Renal cortical epithelial cell (primary cell): ENCODE data around the gene ISG20. TPM values are rescaled to one million over a fixed set of nuclear protein-coding genes. Genes with fewer than 3 reads are reported as not detected.

Source experiments
- DNase-seq: peaks from one replicate; pipeline ENCODE4 v3.0.0-alpha.2; 2011; ENCODE audit warnings: low read depth
- total RNA-seq: library from RNA; depleted of rRNA; stranded (reverse); fragments of >200 nt; gene quantifications from 2 replicates; pipeline ENCODE4 v1.2.3, GENCODE V29; 2014

Gene ISG20
- total RNA-seq: 2.1 and 9.4 TPM in 2 replicates

- DNase-seq: peak; percentile 97
Observed at GRCh38 chr15:88638626-88639372, at the start of gene ISG20. TSS of gene ISG20 (plus strand) at chr15:88639016. CDS start at chr15:88639367, 351 bp downstream.

DNA sequence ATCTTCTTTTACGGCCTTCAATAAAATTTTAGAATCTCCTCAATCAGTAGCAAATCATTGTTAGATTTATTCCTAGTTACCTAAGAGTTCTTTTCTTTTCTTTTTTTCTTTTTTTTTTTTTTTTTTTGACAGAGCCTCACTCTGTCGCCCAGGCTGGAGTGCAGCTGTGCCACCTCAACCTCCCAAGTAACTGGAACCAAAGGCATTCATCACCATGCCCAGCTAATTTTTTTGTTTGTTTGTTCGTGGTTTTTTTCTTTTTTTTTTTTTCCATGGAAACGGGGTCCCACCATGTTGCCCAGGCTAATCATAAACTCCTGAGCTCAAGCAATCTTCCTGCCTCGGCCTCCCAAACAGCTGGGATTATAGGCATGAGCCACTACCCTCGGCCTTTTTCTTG lies 48.1 kb upstream of the ISG20 start:
- DNase-seq: no peak

- no peak for DNase-seq
Observed at GRCh38 chr15:88591384-88591783, 47.4 kb upstream of the ISG20 start.

DNA sequence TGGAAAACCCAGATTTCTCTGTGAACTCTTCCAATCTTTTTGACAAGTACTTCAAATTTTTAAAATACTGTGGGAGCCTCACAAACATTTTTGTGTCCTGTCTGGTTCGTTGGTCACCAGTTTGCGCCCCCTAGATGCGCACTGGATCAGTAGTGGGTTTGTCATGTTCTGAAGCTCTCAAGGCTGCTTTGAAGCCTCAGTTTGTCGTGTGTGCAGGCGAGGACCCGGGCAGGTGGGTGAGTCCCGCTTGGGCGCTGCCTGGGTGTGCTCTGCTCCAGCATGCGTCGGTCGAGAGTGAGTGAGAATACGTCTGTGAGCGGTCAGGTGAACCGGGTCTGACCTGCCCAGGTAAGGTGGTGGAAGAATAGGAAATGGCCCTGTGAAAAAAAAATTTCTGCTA lies 34.9 kb upstream of the ISG20 start:
- DNase-seq: no peak

GRCh38 chr15:88604381-88605188 lies 34.2 kb upstream of the ISG20 start:
- DNase-seq: no peak

- DNase-seq: no peak
Observed at GRCh38 chr15:88605189-88606069, 33.4 kb upstream of the ISG20 start.

GRCh38 chr15:88606070-88606794 lies 32.6 kb upstream of the ISG20 start:
- no peak for DNase-seq

DNA sequence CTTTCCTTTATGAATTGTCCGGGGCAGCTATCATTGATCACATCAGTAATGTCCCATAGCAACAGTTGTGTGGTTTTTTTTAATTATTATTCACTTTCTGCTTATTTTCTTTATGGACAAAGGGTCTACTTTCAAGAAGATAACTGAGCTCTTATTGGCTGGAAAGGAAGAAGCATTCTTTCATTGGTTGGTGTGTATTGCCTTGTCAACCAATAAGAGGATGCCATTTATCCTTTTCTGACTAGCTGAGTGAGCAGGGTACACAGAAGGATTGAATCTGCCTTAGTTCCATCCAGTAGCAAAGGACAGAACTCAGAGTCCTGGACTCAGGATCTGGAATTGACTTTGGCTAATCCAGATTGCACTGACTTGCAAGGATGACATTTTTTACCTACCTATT lies 30.9 kb upstream of the ISG20 start:
- no peak for DNase-seq

- DNase-seq: no peak
Observed at GRCh38 chr15:88608607-88609181, 30.1 kb upstream of the ISG20 start.

DNA sequence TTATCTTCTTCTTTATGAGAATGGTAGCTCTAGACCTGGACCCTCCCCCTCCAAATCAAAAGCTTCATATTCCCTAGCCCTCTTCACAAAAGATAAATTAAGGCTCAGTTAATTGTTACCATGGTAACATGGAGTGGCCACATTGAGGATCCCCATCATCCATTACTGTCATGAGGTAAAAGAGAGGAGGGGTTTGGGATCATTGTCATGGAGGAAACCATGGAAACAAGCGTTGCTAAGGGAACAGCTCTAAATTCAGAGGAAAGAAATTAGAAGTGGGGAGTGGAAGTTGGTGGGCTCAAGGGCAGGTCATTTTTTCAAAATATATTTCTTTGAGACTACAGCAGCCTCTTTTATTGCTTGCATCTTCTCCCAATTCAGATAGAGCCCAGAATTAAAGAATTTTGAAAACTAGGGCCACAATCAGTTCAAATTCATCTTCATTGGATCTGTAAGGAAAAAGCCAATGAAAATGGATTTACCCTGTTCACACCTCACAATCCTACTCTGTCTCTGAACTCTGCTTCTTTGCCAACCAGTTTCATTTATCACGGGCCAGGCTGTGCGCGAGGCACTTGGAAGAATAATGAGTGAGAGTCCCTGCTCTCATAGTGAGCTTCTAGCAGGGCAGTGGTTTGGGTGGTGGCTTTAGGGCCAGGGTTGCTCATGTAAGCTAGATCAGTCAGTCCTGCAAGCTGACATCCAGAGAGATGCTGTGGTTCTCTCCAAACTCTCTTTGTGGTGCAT lies 29.3 kb upstream of the ISG20 start:
- DNase-seq: no peak

GRCh38 chr15:88610701-88611231 lies 28.1 kb upstream of the ISG20 start:
- peak; percentile 15 for DNase-seq

- no peak for DNase-seq
Observed at GRCh38 chr15:88612186-88612796, 26.5 kb upstream of the ISG20 start.

GRCh38 chr15:88613074-88613944 lies 25.5 kb upstream of the ISG20 start:
- DNase-seq: peak; percentile 26

DNA sequence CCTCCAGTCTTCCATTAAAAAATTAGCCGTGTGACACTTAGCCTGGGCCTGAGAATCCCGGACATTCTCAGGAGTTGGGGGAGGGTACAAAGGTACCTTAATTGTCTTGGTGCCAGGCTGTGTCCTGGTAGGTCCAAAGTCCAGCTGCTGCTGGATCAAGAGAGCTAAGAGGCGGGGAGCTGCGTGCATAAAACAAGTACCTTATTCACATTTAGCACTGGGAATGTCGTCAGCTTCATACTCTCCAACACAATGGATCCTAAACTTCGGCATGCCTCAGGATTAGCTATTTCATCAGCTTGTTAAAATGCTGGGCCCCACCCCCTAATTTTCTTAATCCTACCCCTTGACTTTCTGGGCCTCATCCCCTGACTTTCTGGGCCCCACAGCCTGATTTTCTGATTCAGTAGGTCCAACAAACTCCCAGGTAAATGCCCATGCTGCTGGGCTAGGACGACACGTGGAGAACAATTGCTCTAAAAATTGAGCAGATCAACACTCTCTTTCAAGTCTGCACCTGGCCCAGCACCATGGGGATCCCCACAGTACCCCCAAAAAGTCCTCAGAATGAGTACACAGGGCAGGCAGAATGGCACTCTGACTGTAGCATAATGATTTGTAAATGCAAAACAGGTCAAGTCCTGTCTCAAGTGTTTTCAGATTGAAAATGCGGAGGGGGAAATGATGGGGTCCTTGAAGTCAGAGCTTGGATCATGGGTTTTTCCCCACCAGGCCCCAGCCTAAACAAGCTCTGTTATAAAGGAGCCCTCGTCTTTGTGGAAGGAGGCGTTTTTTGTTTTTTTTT lies 23.3 kb upstream of the ISG20 start:
- DNase-seq: peak; percentile 38

DNA sequence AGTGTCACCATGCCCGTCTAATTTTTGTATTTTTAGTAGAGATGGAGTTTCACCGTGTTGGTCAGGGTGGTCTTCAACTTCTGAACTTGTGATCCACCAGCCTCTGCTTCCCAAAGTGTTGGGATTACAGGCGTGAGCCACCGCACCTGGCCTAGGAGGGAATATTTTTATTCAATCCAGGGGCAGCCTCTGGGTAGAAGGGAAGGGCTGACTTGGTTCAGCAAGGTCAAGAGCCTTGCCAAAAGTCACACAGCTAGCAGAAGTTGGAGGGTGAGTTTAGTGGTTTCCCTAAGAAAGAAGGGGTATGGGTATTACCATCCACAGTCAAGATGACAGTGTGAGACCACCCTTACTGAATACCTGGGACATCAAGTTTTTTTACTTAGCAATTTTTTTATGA lies 22.6 kb upstream of the ISG20 start:
- DNase-seq: no peak

DNA sequence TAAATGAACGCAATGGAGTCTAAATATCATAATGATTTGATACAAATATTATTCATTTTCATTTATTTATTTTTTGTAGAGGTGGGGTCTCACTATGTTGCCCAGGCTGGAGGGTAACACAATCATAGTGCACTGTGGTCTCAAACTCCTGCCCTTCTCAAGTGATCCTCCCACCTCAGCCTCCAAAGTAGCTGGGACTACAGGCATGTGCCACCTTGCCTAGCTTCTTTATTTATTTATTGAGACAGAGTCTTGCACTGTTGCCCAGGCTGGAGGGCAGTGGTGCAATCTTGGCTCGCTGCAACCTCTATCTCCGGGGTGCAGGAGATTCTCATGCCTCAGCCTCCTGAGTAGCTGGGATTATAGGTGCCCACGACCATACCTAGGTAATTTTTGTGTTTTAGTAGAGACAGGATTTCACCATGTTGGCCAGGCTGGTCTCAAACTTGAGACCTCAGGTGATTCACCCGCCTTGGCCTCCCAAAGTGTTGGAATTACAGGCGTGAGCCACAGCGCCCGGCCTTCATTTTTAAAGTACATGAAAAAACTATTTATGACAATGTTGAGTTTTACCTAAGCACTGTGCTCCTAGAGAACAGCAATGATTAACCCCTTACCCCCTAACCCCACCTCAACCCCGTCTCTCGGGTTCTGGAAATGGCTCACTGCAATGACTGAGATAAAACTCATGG lies 21.6 kb upstream of the ISG20 start:
- no peak for DNase-seq

GRCh38 chr15:88617790-88618189 lies 21.0 kb upstream of the ISG20 start:
- no peak for DNase-seq
